Liver (tissue), 3 donors: ENCODE data around the gene SIRPA.

Experiments
- CTCF ChIP-seq: fragments of 150-350 bp; IDR thresholded peaks from 2 replicates; pipeline ENCODE4 v1.5.1; 2017; ENCODE audit warnings: improper control_type of control experiment, low read depth, low read length; ENCODE audit not compliant: missing input control
- MAX ChIP-seq: IDR thresholded peaks from 2 replicates; pipeline ENCODE4 v1.6.1; 2016; ENCODE audit warnings: antibody characterized with exemption
- REST ChIP-seq: IDR thresholded peaks from 2 replicates; pipeline ENCODE4 v1.6.1; 2016; ENCODE audit warnings: antibody characterized with exemption, mild to moderate bottlenecking
- SP1 ChIP-seq: IDR thresholded peaks from 2 replicates; pipeline ENCODE4 v1.6.1; 2018; ENCODE audit warnings: antibody characterized with exemption, mild to moderate bottlenecking
- YY1 ChIP-seq: IDR thresholded peaks from 2 replicates; pipeline ENCODE4 v1.6.1; 2016; ENCODE audit warnings: antibody characterized with exemption, mild to moderate bottlenecking
- donor health status: healthy.
- donor health status: healthy.

GRCh38 chr20:1922786-1923185 is 27.6 kb downstream of the SIRPA start:
- TF ChIP-seq YY1 (no peak), CTCF (no peak), MAX (no peak), REST (no peak), SP1 (no peak)
